B cell (primary cell): Measurements from ENCODE around the gene ATG7.

ENCODE experiments used
- CTCF ChIP-seq: fragments of 200-600 bp; IDR thresholded peaks from one replicate; pipeline ENCODE4 v1.8.0; 2022; ENCODE audit warnings: antibody characterized with exemption, mild to moderate bottlenecking
- EZH2 ChIP-seq: IDR thresholded peaks from 2 replicates; pipeline ENCODE4 v1.6.1; 2012; ENCODE audit warnings: borderline replicate concordance, low read depth, mild to moderate bottlenecking, moderate library complexity, low read length; ENCODE audit not compliant: insufficient read depth, poor library complexity, severe bottlenecking

GRCh38 chr3:11593318-11594034 lies 321.3 kb downstream of the ATG7 start:
- TF ChIP-seq CTCF, result no peak
- no peak for TF ChIP-seq EZH2
